Skeletal muscle satellite cell (primary cell): ENCODE data around the gene NPIPB2. TPM values are rescaled to one million over a fixed set of nuclear protein-coding genes. Genes with fewer than 3 reads are reported as not detected.
"Not testable (repeated sequence)": the region's sequence is repeated elsewhere in the genome, so short reads cannot be mapped to it uniquely, and the experiment has no call there.

Experiments
- H3K27me3 ChIP-seq: 2 replicates; pipeline ENCODE4 v1.7.0; 2013; ENCODE audit warnings: low read length; ENCODE audit not compliant: control insufficient read depth, insufficient read depth
- H3K36me3 ChIP-seq: 2 replicates; pipeline ENCODE4 v1.7.0; 2013; ENCODE audit warnings: mild to moderate bottlenecking, control low read depth, low read length; ENCODE audit not compliant: insufficient read depth
- H3K4me1 ChIP-seq: 2 replicates; pipeline ENCODE4 v1.7.0; 2013; ENCODE audit warnings: low read length; ENCODE audit not compliant: control insufficient read depth, insufficient read depth
- H3K4me2 ChIP-seq: 2 replicates; pipeline ENCODE4 v1.7.0; 2013; ENCODE audit warnings: mild to moderate bottlenecking, low read length
- H3K4me3 ChIP-seq: 2 replicates; pipeline ENCODE4 v1.7.0; 2013; ENCODE audit warnings: low read length
- H3K9ac ChIP-seq: 2 replicates; pipeline ENCODE4 v1.7.0; 2013; ENCODE audit warnings: mild to moderate bottlenecking, low read depth, low read length, moderate library complexity
- H3K9me3 ChIP-seq: replicated peaks from 2 replicates; pipeline ENCODE4 v1.7.0; 2013; ENCODE audit warnings: mild to moderate bottlenecking, control low read depth, low read length
- total RNA-seq: library from RNA; depleted of rRNA; stranded (reverse); fragments of >200 nt; gene quantifications from 2 replicates; pipeline ENCODE4 v1.2.3, GENCODE V29; 2012; rRNA removed

Gene NPIPB2
- 0.44 and 0.76 TPM in 2 replicates for total RNA-seq

DNA sequence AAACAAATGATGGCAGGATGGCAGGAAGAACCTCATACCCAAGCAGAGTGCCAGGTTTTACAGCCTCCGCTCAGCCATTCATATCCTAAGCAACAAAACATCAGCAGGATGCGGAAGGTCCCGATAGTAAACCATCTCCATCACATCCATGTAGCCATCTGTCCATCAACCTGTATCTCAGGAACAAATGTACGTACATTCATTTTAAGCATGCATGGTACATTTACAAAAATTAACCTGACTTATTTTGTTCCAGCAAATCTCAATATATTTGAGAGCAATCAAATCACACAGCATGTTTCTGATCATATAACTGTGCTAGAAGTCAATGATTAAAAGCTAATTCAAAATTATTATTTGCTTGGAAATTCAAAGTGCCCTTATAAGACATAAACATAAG lies at the start of gene NPIPB2:
Gene NPIPB2, minus strand, starts transcription at position 101 of the 400 bp plus-strand sequence. Its CDS starts 0 bp downstream, at position 101.
- not testable (repeated sequence) for H3K9ac ChIP-seq, H3K4me3 ChIP-seq, H3K4me2 ChIP-seq, H3K36me3 ChIP-seq, H3K9me3 ChIP-seq, H3K27me3 ChIP-seq, H3K4me1 ChIP-seq

DNA sequence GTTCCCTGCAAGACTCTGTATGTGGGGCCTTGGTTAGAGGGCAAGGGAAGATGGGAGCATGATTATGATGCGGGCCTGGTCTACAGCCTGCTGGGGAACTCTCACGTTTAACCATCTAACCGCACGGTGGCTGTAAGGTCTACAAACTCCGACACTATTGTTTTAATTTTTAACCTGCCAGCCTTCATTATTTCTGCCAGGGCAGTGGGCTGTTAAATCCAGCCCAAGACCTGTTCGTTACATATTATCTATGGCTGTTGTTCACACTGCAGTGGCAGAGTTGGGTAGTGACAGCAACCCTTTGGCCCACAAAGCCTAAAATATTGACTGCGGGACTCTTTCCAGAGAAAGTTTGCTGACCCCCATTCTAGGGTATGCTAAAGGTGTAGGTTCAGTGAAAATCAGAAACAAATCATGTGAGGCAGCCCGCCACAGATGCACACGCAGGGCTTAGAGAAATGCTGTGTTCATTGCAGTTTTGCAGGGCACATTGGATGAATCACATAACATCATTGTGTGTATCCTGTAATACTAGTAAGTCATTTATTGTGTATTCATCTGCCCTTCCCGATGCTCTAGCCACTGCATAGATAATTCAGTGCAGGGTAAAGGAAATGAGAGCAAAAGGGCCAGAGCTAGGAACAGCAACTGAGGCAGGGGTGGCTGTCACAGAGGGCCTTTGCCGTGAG lies 49.0 kb upstream of the NPIPB2 start:
- H3K4me3 ChIP-seq = no peak overlapping the region
- no peaks in the 10 kb centered on the region for H3K9me3 ChIP-seq
- H3K4me2 ChIP-seq = no peak overlapping the region
- H3K36me3 ChIP-seq = no peaks in the 10 kb centered on the region
- H3K4me1 ChIP-seq = no peaks in the 10 kb centered on the region
- no peaks in the 10 kb centered on the region for H3K27me3 ChIP-seq
- no peak overlapping the region for H3K9ac ChIP-seq

DNA sequence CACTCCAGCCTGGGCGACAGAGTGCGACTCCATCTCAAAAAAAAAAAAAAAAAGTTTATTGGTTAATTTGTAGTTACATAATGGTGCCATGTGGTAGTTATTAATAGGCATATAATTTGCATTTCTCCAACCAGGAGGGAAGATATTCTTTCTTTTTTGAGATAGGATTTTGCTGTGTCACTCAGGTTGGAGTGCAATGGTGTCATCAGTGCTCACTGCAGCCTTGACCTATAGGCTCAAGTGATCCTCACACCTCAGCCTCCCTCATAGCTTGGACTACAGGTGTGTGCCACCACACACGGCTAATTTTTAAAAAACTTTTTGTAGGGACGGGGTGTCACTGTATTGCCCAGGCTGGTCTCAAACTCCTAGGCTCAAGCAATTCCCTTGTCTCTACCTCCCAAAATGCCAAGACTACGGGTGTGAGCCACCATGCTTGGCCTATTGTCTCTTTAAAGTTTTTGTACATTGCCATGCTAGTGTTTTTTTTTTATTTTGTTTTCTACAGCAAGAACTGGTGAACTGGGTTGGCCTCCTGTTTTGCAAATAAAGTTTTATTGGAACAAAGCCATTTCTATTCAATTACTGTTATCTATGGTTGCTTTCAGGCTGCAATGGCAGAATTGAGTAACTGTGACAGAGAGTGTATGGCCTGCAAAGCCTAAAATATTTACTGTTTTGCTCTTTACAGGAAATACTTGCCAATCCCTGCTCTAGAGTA lies 46.6 kb upstream of the NPIPB2 start:
- no peak overlapping the region for H3K9ac ChIP-seq
- H3K4me2 ChIP-seq = no peak overlapping the region
- no peaks in the 10 kb centered on the region for H3K27me3 ChIP-seq
- H3K4me3 ChIP-seq = no peak overlapping the region
- no peaks in the 10 kb centered on the region for H3K9me3 ChIP-seq
- H3K4me1 ChIP-seq = no peaks in the 10 kb centered on the region
- H3K36me3 ChIP-seq = no peaks in the 10 kb centered on the region

DNA sequence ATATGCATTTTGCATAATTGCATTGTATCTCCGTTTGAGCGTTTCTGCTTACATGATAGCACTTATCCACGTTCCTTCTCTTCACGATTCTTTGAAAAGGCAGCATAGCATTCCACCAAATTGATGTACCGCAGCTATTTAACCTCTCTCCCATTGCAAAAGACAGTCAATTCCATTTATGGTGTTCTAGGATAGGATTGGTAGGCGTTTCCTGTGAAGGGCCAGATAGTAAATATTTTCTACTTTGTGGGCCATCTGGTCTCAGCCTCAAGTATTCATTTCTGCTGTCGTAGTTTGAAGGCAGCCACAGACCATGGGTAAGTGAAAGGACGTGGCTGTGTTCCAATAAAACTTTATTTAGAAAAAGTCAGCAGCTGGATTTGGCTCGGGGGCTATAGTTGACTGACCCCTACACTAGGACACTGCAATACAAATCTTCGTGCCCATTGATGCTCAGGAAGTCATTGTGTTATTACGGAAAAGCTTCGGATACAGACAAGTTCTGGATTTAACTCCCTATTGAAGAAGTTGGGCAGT lies 44.7 kb upstream of the NPIPB2 start:
- H3K4me2 ChIP-seq = no peak overlapping the region
- no peak overlapping the region for H3K9ac ChIP-seq
- H3K36me3 ChIP-seq = no peaks in the 10 kb centered on the region
- no peaks in the 10 kb centered on the region for H3K27me3 ChIP-seq
- H3K9me3 ChIP-seq = no peaks in the 10 kb centered on the region
- H3K4me1 ChIP-seq = no peaks in the 10 kb centered on the region
- H3K4me3 ChIP-seq = no peak overlapping the region

DNA sequence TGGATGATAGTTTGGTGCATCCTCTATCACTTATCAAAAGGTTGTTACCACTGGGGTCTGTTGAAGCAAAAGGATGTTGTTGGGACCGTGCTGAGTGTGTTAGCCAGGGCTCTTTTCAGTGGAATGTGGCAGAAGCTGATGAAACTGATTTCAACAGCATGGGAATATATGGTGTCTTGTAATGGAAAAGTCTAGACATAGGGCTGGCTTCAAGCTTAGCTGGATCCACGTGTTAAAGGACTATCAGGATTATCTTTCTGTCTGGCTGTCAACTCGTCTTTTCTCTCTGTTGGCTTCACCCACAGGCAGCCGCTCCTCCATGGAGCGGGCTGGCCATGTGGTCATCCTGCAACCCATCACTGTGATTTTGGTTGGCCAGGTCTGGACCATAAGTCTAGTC lies 43.4 kb upstream of the NPIPB2 start:
- H3K4me2 ChIP-seq = no peak overlapping the region
- H3K36me3 ChIP-seq = no peaks in the 10 kb centered on the region
- H3K4me3 ChIP-seq = no peak overlapping the region
- H3K4me1 ChIP-seq = no peaks in the 10 kb centered on the region
- H3K27me3 ChIP-seq = no peaks in the 10 kb centered on the region
- H3K9me3 ChIP-seq = no peaks in the 10 kb centered on the region
- no peak overlapping the region for H3K9ac ChIP-seq

DNA sequence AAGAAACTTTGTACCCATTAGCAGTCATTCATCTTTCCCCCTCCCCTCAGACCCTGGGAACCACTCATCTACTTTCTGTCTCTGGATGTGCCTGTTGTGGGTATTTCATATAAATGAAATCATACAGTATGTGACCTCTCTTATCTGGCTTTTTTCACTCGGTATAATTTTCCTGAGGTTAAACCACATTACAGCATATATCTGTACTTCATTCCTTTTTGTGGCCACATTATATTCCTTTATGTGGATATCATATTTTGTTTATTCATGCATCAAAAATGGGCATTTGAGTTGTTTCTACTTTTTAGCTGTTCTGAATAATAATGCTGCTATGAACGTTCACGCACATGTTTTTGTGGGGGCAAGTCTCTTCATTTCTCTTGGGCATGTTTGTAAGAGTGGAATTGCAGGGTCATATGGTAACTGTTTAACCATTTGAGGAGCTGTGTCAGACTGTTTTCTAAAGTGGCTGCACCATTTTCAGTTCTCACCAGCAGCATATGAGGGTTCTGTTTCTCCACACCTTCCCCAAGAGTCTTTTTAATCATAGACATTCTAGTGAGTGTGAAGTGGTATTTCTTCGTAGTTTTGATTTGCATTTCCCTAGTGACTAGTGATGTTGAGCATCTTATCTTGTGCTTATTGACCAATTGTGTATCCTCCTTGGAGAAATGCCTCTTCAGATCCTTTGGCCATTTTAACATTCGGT lies 38.4 kb upstream of the NPIPB2 start:
- H3K4me3 ChIP-seq = no peak overlapping the region
- peaks cover 15% of the 10 kb centered on the region for H3K4me1 ChIP-seq
- H3K36me3 ChIP-seq = no peaks in the 10 kb centered on the region
- no peaks in the 10 kb centered on the region for H3K27me3 ChIP-seq
- H3K4me2 ChIP-seq = no peak overlapping the region
- H3K9me3 ChIP-seq = no peaks in the 10 kb centered on the region
- no peak overlapping the region for H3K9ac ChIP-seq

DNA sequence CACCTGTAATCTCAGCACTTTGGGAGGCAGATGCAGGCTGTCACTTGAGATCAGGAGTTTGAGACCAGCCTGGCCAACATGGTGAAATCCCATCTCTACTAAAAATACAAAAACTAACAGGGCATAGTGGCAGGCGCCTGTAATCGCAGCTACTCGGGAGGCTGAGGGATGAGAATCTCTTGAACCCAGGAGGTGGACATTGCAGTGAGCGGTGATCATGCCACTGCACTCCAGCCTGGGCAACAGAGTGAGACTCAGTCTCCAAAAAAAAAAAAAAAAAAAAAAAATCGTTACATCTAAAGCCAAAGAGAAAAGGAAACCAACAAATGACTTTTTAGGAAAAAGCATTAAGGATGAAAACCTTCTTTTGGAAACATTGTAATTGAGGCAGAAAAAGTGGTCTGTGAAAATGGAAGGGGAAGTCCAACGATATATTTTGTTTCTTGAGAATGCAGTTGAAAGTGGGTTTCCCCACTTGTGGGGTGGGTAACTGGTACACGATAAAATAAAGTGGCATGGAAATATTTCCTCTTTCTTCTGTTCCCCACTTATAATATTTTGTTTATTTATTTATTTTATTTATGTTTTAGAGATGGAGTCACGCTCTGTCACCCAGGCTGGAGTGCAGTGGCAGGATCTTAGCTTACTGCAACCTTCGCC lies 37.3 kb upstream of the NPIPB2 start:
- no peak overlapping the region for H3K4me3 ChIP-seq
- no peaks in the 10 kb centered on the region for H3K36me3 ChIP-seq
- H3K4me1 ChIP-seq = peaks cover 15% of the 10 kb centered on the region
- no peaks in the 10 kb centered on the region for H3K9me3 ChIP-seq
- H3K9ac ChIP-seq = no peak overlapping the region
- H3K27me3 ChIP-seq = no peaks in the 10 kb centered on the region
- no peak overlapping the region for H3K4me2 ChIP-seq

DNA sequence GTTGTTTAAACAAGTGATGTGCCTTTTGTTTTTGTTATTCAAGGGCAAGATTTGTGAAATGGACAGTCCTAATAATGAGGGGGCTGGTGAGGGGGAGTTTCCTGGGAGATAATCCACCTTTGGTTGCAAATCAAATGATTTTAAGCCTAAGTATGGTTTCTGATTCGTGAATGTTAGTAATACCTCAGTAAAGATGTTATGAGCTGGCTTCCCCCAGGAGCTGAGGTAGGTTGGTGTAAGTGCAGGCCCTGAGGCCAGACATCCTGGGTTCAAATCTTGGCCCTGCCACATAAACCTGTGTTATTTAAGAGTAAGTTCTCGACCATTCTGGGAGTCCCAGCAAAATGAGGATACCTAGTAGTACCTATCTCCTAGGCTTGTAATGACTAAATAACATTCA lies 36.2 kb upstream of the NPIPB2 start:
- H3K36me3 ChIP-seq = no peaks in the 10 kb centered on the region
- H3K4me2 ChIP-seq = peak overlapping the region; percentile 95
- no peaks in the 10 kb centered on the region for H3K27me3 ChIP-seq
- H3K4me3 ChIP-seq = peak overlapping the region; percentile 96
- H3K4me1 ChIP-seq = peaks cover 15% of the 10 kb centered on the region
- no peaks in the 10 kb centered on the region for H3K9me3 ChIP-seq
- H3K9ac ChIP-seq = peak overlapping the region; percentile 93

DNA sequence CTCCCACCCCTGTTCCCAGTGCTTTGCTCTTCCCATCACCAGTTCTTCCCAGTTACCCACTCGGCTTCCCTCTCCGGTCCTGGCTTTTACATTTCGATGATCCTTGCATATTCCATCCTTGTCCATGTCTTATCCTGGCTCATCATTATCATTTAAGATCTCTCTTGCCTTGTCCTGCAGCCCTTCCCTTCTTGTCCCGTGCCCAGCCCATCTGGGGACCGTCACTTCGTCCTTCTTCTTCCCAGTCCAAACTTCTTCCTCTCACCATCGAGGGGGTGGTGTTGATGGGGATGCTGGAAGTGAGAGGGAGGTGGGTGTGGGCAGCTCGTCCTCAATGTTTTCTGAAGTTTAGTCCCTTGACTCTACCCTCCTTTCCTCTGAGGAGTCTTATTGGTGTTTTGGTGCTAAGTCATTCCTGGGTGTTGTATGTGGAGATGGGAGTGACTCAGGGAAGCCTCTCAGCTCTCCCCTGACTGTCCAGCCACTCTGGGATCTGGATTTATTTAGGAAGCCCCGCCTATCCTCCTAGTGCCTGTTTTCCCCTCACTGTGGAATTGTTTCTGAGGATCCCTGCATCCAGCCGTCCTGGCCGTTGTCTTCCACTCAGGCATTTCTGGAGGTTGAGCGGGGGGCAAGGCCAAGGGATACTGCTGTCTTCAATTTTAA lies 35.7 kb upstream of the NPIPB2 start:
- H3K4me2 ChIP-seq = peak overlapping the region; percentile 95
- no peaks in the 10 kb centered on the region for H3K36me3 ChIP-seq
- H3K9ac ChIP-seq = peak overlapping the region; percentile 93
- peaks cover 15% of the 10 kb centered on the region for H3K4me1 ChIP-seq
- no peaks in the 10 kb centered on the region for H3K27me3 ChIP-seq
- H3K9me3 ChIP-seq = no peaks in the 10 kb centered on the region
- H3K4me3 ChIP-seq = peak overlapping the region; percentile 96

DNA sequence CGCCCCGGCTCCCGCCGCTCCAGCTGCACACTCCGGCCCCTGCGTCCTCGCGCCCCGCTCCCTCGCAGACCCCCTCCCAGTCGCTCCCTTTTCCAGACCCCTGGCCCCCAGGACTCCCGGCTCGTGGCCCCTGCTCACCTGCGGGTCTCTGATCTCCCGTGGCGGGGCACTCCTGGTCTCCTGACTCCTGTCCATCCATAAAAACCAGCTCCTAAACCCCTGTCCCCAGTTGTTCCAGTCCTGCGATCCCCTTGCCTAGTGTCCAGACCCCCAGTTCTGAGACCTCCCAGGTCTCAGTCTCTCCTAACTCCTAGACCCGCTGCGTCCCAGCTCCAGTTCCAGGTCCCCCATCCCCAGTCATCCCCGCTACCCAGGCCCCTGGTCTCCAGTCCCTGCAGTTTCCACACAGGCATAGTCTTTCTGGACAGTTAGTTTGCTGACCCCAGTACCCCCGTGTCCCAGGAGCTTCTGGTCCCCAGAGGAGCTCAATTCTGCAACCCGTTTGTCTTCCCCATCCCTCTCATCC lies 35.1 kb upstream of the NPIPB2 start:
- Histone ChIP-seq H3K9me3 (no peaks in the 10 kb centered on the region), H3K27me3 (no peaks in the 10 kb centered on the region), H3K4me1 (peaks cover 15% of the 10 kb centered on the region), H3K9ac (peak overlapping the region; percentile 93), H3K4me2 (peak overlapping the region; percentile 95), H3K4me3 (peak overlapping the region; percentile 96), H3K36me3 (no peaks in the 10 kb centered on the region)
